Body of pancreas (tissue), 4 donors: Measurements from ENCODE around the gene RAD51B.

Experiments used
- CTCF ChIP-seq, 7 experiments: fragments of 450-650 bp in 4 of 7; fragments of 200-600 bp in 3 of 7; sonication (generic) in 3 of 7; IDR thresholded peaks; one replicate each; pipeline ENCODE4 v1.5.1; 2016 to 2019; ENCODE audit warnings: antibody characterized with exemption in 7 of 7
- POLR2A ChIP-seq, 3 donors: fragments of 450-650 bp; IDR thresholded peaks; one replicate each; pipeline ENCODE4 v1.6.1; 2016; ENCODE audit warnings: antibody characterized with exemption in 3 of 3, mild to moderate bottlenecking in 2 of 3

- no peak for TF ChIP-seq CTCF (IDR thresholded peaks at IDR 0.05)
- no peak for TF ChIP-seq POLR2A (IDR thresholded peaks at IDR 0.05)
These were observed 565.3 kb downstream of the RAD51B start for GRCh38 chr14:68384881-68385280.
